GM21786 (cell line): ENCODE data around the gene MED28.

Experiments used
- ATAC-seq: cut with Tn5 transposase; IDR thresholded peaks from one replicate; pipeline ENCODE4 v1.9.1; 2021; ENCODE audit not compliant: unreplicated experiment

Gene MED28

DNA sequence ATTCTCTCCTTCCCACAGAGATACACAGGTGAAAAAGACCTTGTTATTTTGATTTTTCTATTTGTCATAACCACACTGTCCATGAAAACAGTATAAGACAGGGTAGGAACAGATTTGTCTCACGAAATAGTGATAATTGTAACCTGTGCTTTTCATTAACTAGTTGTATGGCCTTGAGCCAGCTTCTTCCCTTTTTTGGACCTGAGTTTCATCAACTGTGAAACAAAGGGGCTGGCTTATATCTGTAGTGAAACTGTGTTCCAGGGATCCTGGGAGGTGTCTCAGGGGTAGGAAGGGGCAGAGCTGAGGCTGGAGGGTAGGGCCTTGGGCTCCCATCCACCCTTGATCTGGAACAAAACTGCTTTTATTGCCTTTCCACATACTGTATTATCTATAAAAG is 50.9 kb downstream of the MED28 start:
- ATAC-seq = no peak

DNA sequence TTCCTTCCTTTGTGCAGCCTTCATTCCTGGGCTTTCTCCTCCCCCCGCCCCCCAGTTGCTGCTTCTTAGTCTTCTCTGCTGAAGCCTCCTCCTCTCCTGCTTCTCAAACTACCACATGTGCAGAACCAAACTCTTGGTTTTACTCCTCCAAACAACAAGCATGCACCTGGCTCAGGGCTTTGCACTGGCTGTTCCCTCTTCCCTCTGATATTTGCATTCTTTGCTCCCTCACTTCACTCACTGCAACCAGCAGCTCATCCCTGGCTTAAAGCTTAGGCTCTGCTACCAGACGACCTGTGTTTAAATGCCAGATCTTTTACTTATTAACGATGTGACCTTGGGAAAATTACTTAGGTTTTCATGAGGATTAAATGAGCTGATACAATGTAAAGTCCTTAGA is 51.4 kb downstream of the MED28 start:
- ATAC-seq = no peak

- no peak for ATAC-seq
These were observed 52.8 kb downstream of the MED28 start for GRCh38 chr4:17667253-17667652.

DNA sequence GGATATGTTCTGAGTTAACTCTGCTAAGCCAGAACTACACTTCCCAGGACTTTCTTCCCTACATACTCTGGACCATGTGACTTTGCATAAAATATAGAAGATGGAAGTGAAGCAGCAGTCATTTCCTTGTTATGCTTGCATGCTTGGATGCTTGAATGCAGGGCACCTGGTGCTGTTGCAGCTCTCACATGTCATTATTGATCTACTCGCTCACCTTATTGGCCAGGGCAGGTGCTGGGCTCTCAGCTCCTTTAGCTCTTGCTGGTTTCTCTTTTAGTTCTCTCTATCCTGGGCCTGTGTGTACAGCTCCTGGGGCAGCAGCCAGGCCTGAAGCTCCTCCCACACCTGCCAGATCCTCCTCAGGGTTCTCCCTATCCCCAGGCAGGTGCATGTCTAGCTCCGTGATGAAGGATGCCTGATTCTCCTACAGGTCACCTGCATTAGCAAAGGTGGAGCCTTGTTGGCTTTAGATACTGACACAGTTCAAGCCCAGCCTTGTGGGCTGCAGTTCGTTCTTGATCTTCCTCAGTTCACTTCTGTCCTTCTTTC is 53.3 kb downstream of the MED28 start:
- no peak for ATAC-seq

DNA sequence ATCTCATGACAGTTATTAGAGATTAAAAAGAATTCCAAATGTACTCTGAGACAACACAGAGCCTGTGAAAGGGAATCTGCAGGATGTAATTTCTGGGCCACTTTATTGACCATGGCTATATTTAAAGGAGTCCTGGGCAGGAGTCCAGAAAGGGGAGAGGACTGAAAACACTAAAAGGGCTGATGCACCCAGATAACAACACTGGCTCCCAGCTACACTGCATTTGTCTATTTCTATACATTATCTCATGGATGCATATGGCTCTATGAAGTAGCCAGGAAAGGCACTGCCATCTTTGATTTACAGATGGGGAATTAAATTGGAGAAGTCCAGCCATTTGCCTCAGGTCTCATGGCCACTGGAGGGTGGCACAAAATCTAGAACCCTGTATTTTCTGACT is 56.0 kb downstream of the MED28 start:
- no peak for ATAC-seq

- ATAC-seq = no peak
These were observed 66.3 kb downstream of the MED28 start for GRCh38 chr4:17680559-17681280.

- no peak for ATAC-seq
These were observed 67.1 kb downstream of the MED28 start for GRCh38 chr4:17681281-17682221.

DNA sequence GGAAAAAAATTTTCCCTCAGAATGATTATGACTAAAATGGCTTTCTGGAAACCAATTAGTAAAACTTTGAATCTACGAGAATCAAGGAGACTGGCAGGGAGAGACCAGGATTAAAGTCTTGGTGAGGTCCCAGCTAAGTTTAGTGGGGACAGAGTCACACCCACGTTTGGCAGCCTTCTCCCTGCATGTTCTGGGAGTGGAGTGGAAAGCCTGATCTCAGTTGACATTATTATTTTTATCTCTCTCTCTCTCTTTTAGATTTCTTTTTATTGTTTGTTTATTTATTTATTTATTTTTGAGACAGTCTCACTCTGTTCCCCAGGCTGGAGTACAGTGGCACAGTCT is 67.8 kb downstream of the MED28 start:
- ATAC-seq = no peak
